ENCODE results near the gene KRT25. TPM values are rescaled to one million over a fixed set of nuclear protein-coding genes. Genes with fewer than 3 reads are reported as not detected.

Gene KRT25
- total RNA-seq, 1 experiment from 2014 or later = 0.28 TPM

GRCh38 chr17:40791787-40792436 is 36.8 kb upstream of the KRT25 start:
- H3K27me3 ChIP-seq (replicated peaks; ENCODE audit: insufficient read depth, low read depth, low read length, poor library complexity) = no peaks in the 10 kb centered on the region
- peak; percentile 31 for DNase-seq (ENCODE audit: low spot score)
- ChIA-PET POLR2A (ENCODE audit: low non-redundant PET) (no interaction called here), CTCF (no interaction called here)
- BruUV-seq (replicated peaks) = no TSS peak
- H3K4me3 ChIP-seq (ENCODE audit: low read depth, low read length, poor library complexity, severe bottlenecking) = no peak overlapping the region
- no peaks in the 10 kb centered on the region for H3K9me3 ChIP-seq (ENCODE audit: low read depth, low read length, poor library complexity, severe bottlenecking)
- intact Hi-C loops (cut with micrococcal nuclease; ENCODE audit: unreplicated experiment) = loop anchor here (2.0 kb wide), 1 partner anchor 169 kb away; no protein-coding TSS in a partner anchor
- TF ChIP-seq EZH2 (IDR thresholded peaks at IDR 0.05; ENCODE audit: borderline replicate concordance, low read depth, low read length, poor library complexity, severe bottlenecking) = no peak
- TF ChIP-seq CTCF (conservative IDR thresholded peaks at IDR 0.05; ENCODE audit: low read depth, low read length) = peak; percentile 60
- no peaks in the 10 kb centered on the region for H3K4me1 ChIP-seq (ENCODE audit: insufficient read depth, low read length, poor library complexity, severe bottlenecking)
- no peak overlapping the region for H3K27ac ChIP-seq (ENCODE audit: low read depth, low read length, poor library complexity, severe bottlenecking)
- H3K36me3 ChIP-seq (ENCODE audit: insufficient read depth, low read length, poor library complexity, severe bottlenecking) = no peaks in the 10 kb centered on the region

- Histone ChIP-seq H3K4me3 (ENCODE audit: low read depth, low read length, poor library complexity, severe bottlenecking) (no peak overlapping the region), H3K27me3 (replicated peaks; ENCODE audit: insufficient read depth, low read depth, low read length, poor library complexity) (no peaks in the 10 kb centered on the region), H3K4me1 (ENCODE audit: insufficient read depth, low read length, poor library complexity, severe bottlenecking) (no peaks in the 10 kb centered on the region), H3K9me3 (ENCODE audit: low read depth, low read length, poor library complexity, severe bottlenecking) (no peaks in the 10 kb centered on the region), H3K27ac (ENCODE audit: low read depth, low read length, poor library complexity, severe bottlenecking) (no peak overlapping the region), H3K36me3 (ENCODE audit: insufficient read depth, low read length, poor library complexity, severe bottlenecking) (no peaks in the 10 kb centered on the region)
- intact Hi-C loops (cut with micrococcal nuclease; ENCODE audit: unreplicated experiment) = loop anchor here (2.0 kb wide), 1 partner anchor 168 kb away; no protein-coding TSS in a partner anchor
- TF ChIP-seq EZH2 (IDR thresholded peaks at IDR 0.05; ENCODE audit: borderline replicate concordance, low read depth, low read length, poor library complexity, severe bottlenecking) (no peak), CTCF (conservative IDR thresholded peaks at IDR 0.05; ENCODE audit: low read depth, low read length) (no peak)
- no peak for DNase-seq (ENCODE audit: low spot score)
- CTCF ChIA-PET = no interaction called here
- BruUV-seq (replicated peaks) = no TSS peak
- POLR2A ChIA-PET (ENCODE audit: low non-redundant PET) = no interaction called here
Measured at GRCh38 chr17:40791111-40791510, 36.0 kb upstream of the KRT25 start.

GRCh38 chr17:40782450-40782849 is 27.3 kb upstream of the KRT25 start, which contains the start of gene KRT27:
KRT27 (minus strand) TSS chr17:40782550; CDS start chr17:40782493, 57 bp downstream.
- DNase-seq (ENCODE audit: low spot score) = no peak

More at GRCh38 chr17:40782450-40782849, 27.3 kb upstream of the KRT25 start, which contains the start of gene KRT27:
- BruUV-seq (replicated peaks) = no TSS peak
- Histone ChIP-seq H3K36me3 (ENCODE audit: insufficient read depth, low read length, poor library complexity, severe bottlenecking) (no peaks in the 10 kb centered on the region), H3K4me3 (ENCODE audit: low read depth, low read length, poor library complexity, severe bottlenecking) (no peak within 1 kb of the TSS), H3K9me3 (ENCODE audit: low read depth, low read length, poor library complexity, severe bottlenecking) (no peaks in the 10 kb centered on the region), H3K4me1 (ENCODE audit: insufficient read depth, low read length, poor library complexity, severe bottlenecking) (no peaks in the 10 kb centered on the region), H3K27me3 (replicated peaks; ENCODE audit: insufficient read depth, low read depth, low read length, poor library complexity) (no peaks in the 10 kb centered on the region), H3K27ac (ENCODE audit: low read depth, low read length, poor library complexity, severe bottlenecking) (no peak within 1 kb of the TSS)
- ChIA-PET POLR2A (ENCODE audit: low non-redundant PET) (no interaction called here), CTCF (interaction anchor here (0.7 kb wide), 1 partner anchor 357 kb away, joined by 5 read pairs; no protein-coding TSS in a partner anchor)
- TF ChIP-seq CTCF (conservative IDR thresholded peaks at IDR 0.05; ENCODE audit: low read depth, low read length) (no peak), EZH2 (IDR thresholded peaks at IDR 0.05; ENCODE audit: borderline replicate concordance, low read depth, low read length, poor library complexity, severe bottlenecking) (no peak)
- intact Hi-C loops (cut with micrococcal nuclease; ENCODE audit: unreplicated experiment) = no loop called here
